AG20443 (cell line): ENCODE measurements around the gene MAP4K1.
A peak's percentile ranks its signal among the peaks of the same experiment; 100 is the strongest.
"Not testable (repeated sequence)": the region's sequence is repeated elsewhere in the genome, so short reads cannot be mapped to it uniquely, and the experiment has no call there.

Source experiments
- DNase-seq: peaks from one replicate; pipeline ENCODE4 v3.0.0; 2012; ENCODE audit warnings: low spot score, mixed read lengths

MAP4K1 gene

DNA sequence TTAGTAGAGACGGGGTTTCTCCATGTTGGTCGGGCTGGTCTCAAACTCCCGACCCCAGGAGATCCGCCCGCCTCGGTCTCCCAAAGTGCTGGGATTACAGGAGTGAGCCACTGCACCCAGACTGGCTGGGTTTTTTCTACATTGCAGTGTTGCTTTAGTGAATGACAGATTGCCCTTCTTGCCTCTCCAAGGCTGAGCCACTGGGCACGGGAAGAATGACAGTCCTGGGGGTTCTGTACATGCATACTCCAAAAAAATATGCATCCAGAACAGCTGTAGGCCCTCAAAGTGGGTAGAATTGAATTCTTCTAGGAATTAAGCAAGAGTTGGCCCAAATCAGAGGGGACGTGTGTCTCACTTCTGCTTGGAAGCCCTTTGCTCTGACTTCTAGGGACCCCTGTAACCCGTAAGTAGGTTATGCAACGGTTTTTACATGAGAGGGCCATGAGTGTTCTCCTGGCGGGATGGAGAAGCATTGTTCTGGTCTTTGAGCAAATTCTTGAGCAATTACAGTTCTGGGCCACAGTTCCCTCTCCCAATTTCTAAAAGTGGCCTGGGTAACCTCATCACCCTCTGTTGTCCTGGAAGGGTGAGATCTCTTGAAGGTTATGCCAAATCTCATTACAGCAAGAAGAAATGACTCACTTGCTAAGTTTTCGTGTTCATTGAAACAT, 33.3 kb upstream of the MAP4K1 start:
- peak; percentile 75 for DNase-seq

DNA sequence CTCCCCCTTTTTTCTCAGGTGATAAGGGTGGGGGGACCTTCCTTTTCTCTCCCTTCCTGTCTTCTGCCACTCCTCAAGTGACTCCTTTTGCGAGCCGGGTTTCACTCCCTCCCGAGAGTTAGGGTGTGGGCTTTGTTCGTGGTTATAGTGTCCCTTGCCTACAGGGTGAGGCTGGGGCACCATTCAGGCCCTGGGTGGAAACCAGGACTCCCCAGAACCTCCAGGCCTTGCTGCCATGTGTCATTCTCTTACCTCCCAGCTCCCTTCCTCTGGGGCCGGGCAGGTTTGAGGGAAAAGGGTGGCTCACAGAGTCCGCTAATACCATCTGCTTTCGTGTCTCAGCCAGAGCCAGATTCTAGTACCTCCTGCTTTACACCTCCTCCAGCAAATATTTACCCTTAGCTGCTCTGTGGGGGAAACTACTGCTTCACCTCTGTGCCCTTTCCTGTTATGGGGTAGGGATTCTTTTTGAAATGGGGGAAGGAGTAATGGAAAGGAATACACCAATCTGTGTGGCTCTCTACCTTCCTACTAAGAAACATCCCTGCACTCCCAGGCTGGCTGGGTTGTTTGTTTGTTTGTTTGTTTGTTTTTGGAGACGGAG, 32.5 kb upstream of the MAP4K1 start:
- DNase-seq: no peak

DNA sequence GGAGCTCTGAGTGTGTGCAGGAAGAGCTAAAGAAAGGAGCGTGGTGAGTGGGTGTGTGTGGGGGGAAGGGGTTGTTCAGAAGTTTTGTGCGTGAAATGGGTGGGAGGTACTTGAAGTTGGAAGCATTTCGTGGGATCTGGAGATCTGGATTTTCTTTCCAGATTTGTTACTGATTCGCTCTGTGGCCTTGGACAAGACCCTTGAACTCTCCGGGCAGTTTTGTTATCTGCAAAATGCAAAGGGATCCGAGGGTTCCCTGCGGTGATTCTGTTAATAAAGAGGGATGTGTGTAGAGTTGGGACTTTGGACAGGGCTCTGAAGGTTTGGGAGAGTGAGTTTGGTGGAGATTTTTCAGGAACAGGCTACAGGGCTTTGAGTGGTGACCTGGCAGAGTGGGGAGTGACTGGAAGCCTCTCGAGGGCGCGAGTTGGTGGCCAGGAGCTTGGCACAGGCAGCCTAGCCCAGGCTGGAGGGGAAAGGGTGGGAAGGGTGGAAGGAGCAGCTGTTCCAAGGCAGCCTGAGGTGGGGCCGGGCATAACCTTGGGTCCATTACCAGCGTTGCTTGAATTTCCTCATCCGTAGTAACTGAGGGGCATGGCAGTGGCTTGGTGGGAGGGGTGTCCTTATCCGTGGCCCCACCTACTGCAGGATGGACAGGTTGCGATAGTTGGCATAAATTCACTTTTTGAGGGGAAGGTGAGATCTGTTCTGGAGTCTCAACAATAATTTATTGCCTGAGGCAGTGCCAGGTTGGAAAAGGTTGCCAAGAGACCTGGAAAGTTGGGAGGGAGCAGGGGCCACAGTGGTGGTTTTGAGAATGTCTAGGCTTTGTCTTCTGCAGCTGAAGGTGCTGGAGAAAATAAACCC, 31.8 kb upstream of the MAP4K1 start:
- no peak for DNase-seq

DNA sequence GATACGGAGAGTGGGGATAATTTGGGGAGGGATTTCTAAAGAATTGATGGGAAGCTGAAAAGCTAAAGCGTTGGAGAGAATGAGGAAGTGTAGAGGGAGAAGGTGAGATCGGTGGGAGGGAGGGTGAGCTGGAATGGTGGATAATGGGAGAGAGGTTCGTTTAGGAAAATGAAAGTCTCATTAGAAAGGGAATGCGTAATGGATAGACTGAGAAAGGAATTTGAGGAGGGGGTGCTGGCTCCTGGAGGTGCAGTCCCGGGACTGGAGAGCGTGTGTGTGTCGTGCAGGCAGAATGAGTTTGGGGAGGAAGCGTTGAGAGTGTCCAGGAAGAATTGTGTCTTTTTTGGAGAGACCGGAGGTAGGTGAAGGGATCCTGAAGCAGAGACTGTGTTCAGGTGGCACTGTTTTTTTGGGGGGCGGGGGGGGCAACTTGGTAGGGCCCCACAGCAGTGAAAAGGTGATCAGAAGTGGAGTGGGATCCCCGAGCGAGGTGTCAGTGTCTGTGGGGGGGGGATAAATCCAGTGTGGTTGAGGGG, 31.1 kb upstream of the MAP4K1 start:
- no peak for DNase-seq

GRCh38 chr19:38647966-38648768, 30.4 kb upstream of the MAP4K1 start:
- no peak for DNase-seq

GRCh38 chr19:38647368-38647965, 29.7 kb upstream of the MAP4K1 start, which contains the start of gene ACTN4:
TSS of gene ACTN4 (plus strand) at chr19:38647649. CDS start at chr19:38647746, 97 bp downstream.
- peak; percentile 99 for DNase-seq

DNA sequence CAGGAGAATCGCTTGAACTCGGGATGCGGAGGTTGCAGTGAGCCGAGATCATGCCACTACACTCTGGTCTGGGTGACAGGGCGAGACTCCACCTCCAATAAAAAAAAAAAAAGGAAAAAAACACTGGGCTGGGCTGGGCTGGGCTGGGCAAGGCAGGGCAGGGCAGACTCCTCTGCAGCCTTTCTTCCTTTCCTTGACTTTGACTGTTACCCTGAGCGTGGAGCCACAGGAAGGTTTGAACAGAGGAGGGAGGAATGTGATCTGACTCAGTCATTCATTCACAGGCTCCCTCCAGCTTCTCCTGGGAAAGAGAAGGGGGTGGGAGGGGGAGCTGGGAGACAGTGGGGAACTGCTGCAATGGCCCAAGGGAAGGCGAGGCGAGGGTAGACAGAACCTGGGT, 27.0 kb upstream of the MAP4K1 start:
- DNase-seq: no peak

DNA sequence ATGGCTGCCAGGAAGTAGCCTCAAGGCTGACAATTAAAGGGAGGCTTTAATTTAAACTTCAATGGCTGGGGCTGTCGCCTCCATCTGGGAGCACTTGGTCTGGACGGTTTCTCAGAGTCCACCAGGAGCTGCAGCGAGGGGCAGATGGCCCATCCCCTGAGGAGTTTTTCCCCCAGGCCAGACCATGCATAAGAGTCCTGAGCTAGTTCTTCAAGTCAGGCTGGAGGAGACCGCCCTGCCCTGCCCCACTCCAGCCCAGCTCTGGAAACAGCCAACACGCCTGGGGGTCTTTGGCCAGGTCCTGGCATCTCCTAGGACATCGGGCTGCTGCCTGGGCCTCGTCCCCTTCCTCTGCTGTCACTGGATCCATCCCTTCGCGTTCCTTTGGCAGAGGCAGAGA, 24.4 kb upstream of the MAP4K1 start:
- no peak for DNase-seq

DNA sequence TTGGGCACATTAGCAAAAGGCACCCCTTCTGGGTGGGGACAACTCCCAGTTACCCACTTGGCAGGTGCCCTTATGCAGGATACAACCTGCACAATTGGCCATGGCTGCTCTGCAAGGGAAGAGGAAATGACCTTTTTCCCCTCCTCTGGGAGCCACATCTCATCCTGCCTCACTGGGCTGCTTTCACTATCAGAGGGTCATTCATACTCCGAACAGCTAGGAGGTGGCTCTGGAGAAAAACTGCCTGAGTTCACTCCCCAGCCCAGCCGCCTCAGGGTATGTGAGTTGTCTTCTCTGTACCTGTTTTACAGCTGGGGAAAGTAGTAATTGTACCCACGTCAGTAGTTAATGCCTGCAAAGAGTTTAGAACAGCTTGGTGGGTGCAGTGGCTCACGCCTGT, 22.6 kb upstream of the MAP4K1 start:
- DNase-seq: no peak

DNA sequence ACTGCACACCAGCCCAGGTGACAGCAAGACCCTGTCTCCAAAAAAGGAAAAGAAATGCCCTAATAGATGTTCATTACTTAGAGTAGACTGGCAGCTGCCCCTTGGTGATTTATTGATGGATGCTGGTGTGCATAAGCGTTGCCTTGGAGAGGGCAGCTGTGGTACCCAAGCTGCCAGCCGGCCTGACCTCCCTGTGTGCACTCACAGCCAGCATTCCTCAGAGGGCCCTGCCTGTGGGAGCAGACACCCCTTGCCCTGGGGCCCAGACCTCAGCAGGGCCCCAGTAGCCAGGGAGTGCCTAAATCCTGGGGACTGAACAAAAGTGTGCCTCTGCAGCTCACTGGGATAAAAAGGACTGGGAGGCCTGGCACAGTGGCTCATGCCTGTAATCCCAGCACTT, 21.9 kb upstream of the MAP4K1 start:
- no peak for DNase-seq

- no peak for DNase-seq
Observed at GRCh38 chr19:38638461-38638860, 20.7 kb upstream of the MAP4K1 start.

DNA sequence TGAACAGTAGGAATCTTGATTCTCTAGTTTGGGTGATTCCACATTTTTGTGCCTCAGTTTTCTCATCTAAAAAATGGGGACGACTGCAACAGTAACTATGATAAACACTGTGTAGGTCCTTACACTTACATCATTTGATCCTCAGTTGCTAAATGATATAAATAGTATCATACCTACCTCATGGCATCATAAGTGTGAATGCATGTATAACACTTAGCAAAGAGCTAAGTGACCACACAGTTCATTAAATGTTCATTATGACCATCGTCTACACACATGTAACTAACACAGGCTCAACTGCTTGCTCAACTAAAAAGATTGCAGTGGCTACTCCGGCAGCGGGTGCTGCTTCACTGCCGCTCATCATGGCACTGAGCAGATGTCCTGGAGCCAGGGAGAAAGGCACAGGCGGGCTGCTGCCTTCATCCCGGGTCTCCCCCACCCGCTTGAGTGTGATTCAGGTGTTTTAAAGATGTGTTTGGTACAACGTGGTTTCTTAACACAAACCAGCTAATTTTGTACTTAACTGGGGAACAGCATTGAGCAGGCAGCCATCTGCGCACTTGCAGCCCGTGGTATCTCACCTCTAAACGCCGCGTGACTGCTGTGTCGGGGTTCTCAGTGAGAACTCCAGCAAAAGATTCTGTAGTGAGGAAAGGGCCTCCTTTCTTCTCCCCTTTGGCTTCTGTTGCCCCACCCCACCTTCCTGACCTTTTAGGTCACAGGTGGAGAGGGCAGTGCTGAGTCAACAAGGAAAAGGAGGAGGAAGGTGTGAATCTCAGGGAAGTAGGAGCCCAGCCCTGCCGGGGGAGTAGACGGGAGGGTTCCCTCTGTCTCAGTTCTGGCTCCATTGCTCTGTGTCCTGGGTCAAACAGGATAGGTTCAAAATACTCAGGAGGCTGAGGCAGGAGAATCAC, 18.0 kb upstream of the MAP4K1 start:
- no peak for DNase-seq

- DNase-seq: peak; percentile 88
Observed at GRCh38 chr19:38634757-38635482, 17.2 kb upstream of the MAP4K1 start.

GRCh38 chr19:38632476-38633213, 14.9 kb upstream of the MAP4K1 start:
- DNase-seq: no peak

DNA sequence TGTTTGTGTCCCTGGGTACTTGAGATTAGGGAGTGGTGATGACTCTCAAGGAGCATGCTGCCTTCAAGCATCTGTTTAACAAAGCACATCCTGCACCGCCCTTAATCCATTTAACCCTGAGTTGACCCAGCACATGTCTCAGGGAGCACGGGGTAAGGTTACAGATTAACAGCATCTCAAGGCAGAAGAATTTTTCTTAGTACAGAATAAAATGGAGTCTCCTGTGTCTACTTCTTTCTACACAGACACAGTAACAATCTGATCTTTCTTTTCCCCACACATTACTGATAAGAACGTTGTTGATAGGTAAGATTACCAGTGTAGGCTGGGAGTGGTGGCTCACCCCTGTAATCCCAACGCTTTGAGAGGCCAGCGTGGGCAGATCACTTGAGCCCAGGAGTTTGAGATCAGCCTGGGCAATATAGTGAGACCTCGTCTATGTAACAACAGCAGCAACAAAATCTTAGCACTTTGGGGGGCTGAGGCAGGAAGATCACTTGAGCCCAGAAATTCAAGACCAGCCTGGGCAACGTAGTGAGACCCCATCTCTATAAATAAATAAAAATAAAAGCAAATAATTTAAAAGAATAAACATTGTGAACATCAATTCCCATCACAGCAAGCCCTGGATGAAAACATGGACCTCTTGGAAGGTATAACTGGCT, 14.2 kb upstream of the MAP4K1 start:
- DNase-seq: not testable (repeated sequence)

- not testable (repeated sequence) for DNase-seq
Observed at GRCh38 chr19:38631301-38631700, 13.5 kb upstream of the MAP4K1 start.

DNA sequence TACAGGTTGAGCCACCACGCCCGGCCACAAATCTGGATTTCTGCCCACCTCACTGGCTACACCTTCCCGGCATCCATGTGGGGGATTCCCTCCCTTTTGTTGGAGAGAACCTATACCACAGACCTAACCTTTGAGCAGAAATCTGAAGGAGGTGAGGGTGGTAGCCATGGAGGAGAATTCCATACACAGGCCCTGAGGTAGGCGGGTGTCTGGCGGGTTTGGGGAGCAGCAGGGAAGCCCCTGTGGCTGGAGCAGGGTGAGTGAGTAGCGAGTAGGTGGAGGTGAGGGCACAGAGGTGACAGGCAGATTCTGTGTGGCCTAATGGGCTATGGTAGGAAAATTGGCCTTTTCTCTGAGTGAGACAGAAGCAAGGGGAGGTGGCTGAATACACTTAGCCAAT, 11.8 kb upstream of the MAP4K1 start:
- DNase-seq: no peak

DNA sequence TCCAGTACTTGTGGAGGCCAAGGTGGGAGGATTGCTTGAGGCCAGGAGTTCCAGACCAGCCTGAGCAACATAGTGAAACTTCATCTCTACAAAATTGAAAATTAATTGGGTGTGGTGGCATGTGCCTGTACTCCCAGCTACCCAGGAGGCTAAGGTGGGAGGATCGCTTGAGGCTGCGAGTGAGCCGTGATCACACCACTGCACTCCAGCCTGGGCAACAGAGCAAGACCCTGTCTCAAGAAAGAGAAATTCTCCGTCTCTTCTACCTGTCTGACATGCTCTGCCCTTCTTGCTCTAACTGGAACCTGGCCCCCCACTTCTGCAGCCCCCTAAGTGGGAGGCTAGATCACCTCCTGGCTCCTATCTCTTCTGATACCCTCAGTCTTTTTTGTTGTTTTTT, 8.6 kb upstream of the MAP4K1 start:
- DNase-seq: no peak
